ENCODE data around the gene PLXNA1. TPM values are rescaled to one million over a fixed set of nuclear protein-coding genes. Genes with fewer than 3 reads are reported as not detected.

Gene PLXNA1
- total and polyA plus RNA-seq, 2 of the 8 experiments (the other 6 are each of a cell fraction or from before 2014, with no cell fraction given), result 47.5 to 54.9 TPM

- H3K27me3 ChIP-seq (replicated peaks in 1 of 4; ENCODE audit: control insufficient read depth in 3 of 4, extremely low read depth in 1 of 4, insufficient read depth in 3 of 4, low read length in 3 of 4), result no peaks in the 10 kb centered on the region
- H3K4me3 ChIP-seq (ENCODE audit: extremely low read depth in 1 of 4, insufficient read depth in 2 of 4, low read depth in 3 of 4, low read length in 4 of 4), result no peak overlapping the region
- CTCF ChIA-PET (ENCODE audit: partially characterized antibody), result interaction anchor here (0.9 to 10.0 kb wide), 4 partner anchors 9 to 255 kb away, joined by 3 to 74 read pairs (median 8); partner anchors contain the start of gene PLXNA1
- POLR2A ChIA-PET (ENCODE audit: partially characterized antibody), result interaction anchor here (1.3 kb wide), 1 partner anchor 9 kb away, joined by 3 read pairs; no protein-coding TSS in a partner anchor
- DNase-seq (ENCODE audit: low read depth in 1 of 2, low spot score in 2 of 2), result no peak
- peaks cover 27 to 63% of the 10 kb centered on the region in 2 experiments for H4K20me1 ChIP-seq (replicated peaks in 1 of 2; ENCODE audit: control insufficient read depth in 1 of 2, insufficient read depth in 2 of 2, low read length in 2 of 2)
- H2BK12ac ChIP-seq (ENCODE audit: low read depth, low read length), result no peak overlapping the region
- peaks cover 0 to 63% of the 10 kb centered on the region in 2 experiments; a peak in 2 of 4 replicates for H3K79me2 ChIP-seq (ENCODE audit: control insufficient read depth in 1 of 2, insufficient read depth in 2 of 2, low read length in 2 of 2)
- H4K91ac ChIP-seq (replicated peaks; ENCODE audit: insufficient read length, low read length), result no peak overlapping the region
- H3K9ac ChIP-seq (replicated peaks in 1 of 4; ENCODE audit: extremely low read depth in 1 of 4, low read depth in 3 of 4, low read length in 3 of 4), result no peak overlapping the region
- H2BK15ac ChIP-seq (ENCODE audit: low read length), result no peak overlapping the region
- H3K27ac ChIP-seq (ENCODE audit: low read depth, low read length), result no peak overlapping the region
- FAIRE-seq, result no peak
- TF ChIP-seq E2F6 (IDR thresholded peaks at IDR 0.05) (no peak), EGR1 (IDR thresholded peaks at IDR 0.05; ENCODE audit: borderline replicate concordance, low read depth, low read length) (no peak)
- no peak overlapping the region for H2BK5ac ChIP-seq (ENCODE audit: low read depth, low read length)
- no peaks in the 10 kb centered on the region for H3K23me2 ChIP-seq (ENCODE audit: low read depth, low read length)
- H4K5ac ChIP-seq (ENCODE audit: insufficient read length, low read depth, low read length), result no peak overlapping the region
- H3K23ac ChIP-seq (ENCODE audit: insufficient read length), result no peak overlapping the region
- no peak overlapping the region for H2AK5ac ChIP-seq (ENCODE audit: low read depth, low read length)
- no peak overlapping the region for H2AFZ ChIP-seq (ENCODE audit: low read length)
- no peak overlapping the region for H3K4ac ChIP-seq (replicated peaks; ENCODE audit: insufficient read length, low read depth, low read length)
- no peak overlapping the region for H2BK120ac ChIP-seq (replicated peaks; ENCODE audit: low read depth, low read length)
- 93% methylated on average over 8 of the region's 8 CpGs; no CpG with 5 or more reads in 1 of the 2 experiments for WGBS, 2 experiments (ENCODE audit: extremely low coverage in 1 of 2, insufficient coverage in 1 of 2, insufficient read length in 1 of 2, insufficient replicate concordance in 2 of 2, low coverage in 1 of 2, low lambda C conversion rate in 2 of 2, missing lambda C conversion rate in 1 of 2)
- peaks cover 39% of the 10 kb centered on the region for H3K79me1 ChIP-seq (ENCODE audit: low read depth, low read length)
- no peak overlapping the region for H3K4me2 ChIP-seq (ENCODE audit: insufficient read depth in 1 of 2, low read depth in 2 of 2, low read length in 2 of 2)
- H3K4me1 ChIP-seq (replicated peaks in 1 of 4; ENCODE audit: control insufficient read depth in 3 of 4, insufficient read depth in 4 of 4, low read length in 3 of 4), result no peaks in the 10 kb centered on the region; a peak in 1 of 7 replicates
- H3K56ac ChIP-seq (replicated peaks; ENCODE audit: insufficient read length, low read depth, low read length), result no peak overlapping the region
- H3K9me3 ChIP-seq (ENCODE audit: insufficient read depth in 2 of 2, low read depth in 1 of 2, low read length in 1 of 2), result no peaks in the 10 kb centered on the region
- no peak overlapping the region for H3K18ac ChIP-seq (ENCODE audit: extremely low read depth, low read length)
- H3K36me3 ChIP-seq (ENCODE audit: control insufficient read depth in 2 of 4, insufficient read depth in 4 of 4, low read length in 3 of 4), result peaks cover 2 to 16% (median 11%) of the 10 kb centered on the region in 4 experiments; a peak in 6 of 8 replicates
- H4K8ac ChIP-seq (ENCODE audit: extremely low read depth, insufficient read depth, low read length), result no peak overlapping the region
- no peak overlapping the region for H2BK20ac ChIP-seq (ENCODE audit: low read length)
- no peak overlapping the region for H3K14ac ChIP-seq (ENCODE audit: insufficient read length)
These were observed 9.9 kb downstream of the PLXNA1 start for GRCh38 chr3:126992776-126993175.

Data from H1 (cell line).